Adrenal gland (tissue), 12 donors: ENCODE data around the gene ZFP42. TPM values are rescaled to one million over a fixed set of nuclear protein-coding genes. Genes with fewer than 3 reads are reported as not detected.
"Not testable (repeated sequence)": the region's sequence is repeated elsewhere in the genome, so short reads cannot be mapped to it uniquely, and the experiment has no call there.

Source experiments
- DNase-seq, 7 donors: peaks; one replicate each; pipeline ENCODE4 v3.0.0-alpha.2; 2019 to 2020
- H3K27ac ChIP-seq, 5 donors: fragments of 200-600 bp; sonication (generic) in 4 of 5; 1 replicate in 3 of 5; 2 replicates in 2 of 5; pipeline versions ENCODE4 v1.5.1 to v1.8.0; 2016 to 2020; ENCODE audit warnings: mild to moderate bottlenecking in 1 of 5
- H3K27me3 ChIP-seq: fragments of 200-600 bp; 2 replicates; pipeline ENCODE4 v1.8.0; 2021
- H3K36me3 ChIP-seq, 2 donors: fragments of 200-600 bp; replicated peaks in 1 of 2; 1 replicate in 1 of 2; 2 replicates in 1 of 2; pipeline versions ENCODE4 v1.5.1 to v1.8.0; 2018 to 2022
- H3K4me1 ChIP-seq, 2 donors: fragments of 200-600 bp; replicated peaks in 1 of 2; 1 replicate in 1 of 2; 2 replicates in 1 of 2; pipeline versions ENCODE4 v1.5.1 to v1.8.0; 2018 to 2021
- H3K4me3 ChIP-seq, 4 donors: fragments of 200-600 bp; sonication (generic) in 3 of 4; one replicate each; pipeline ENCODE4 v1.5.1; 2016 to 2018
- H3K9me3 ChIP-seq, 3 donors: fragments of 200-600 bp; sonication (generic) in 1 of 3; replicated peaks in 1 of 3; 1 replicate in 2 of 3; 2 replicates in 1 of 3; pipeline versions ENCODE4 v1.5.1 to v1.8.0; 2016 to 2021
- CTCF ChIP-seq, 6 experiments: fragments of 450-650 bp in 4 of 6; fragments of 200-600 bp in 2 of 6; sonication (generic) in 1 of 6; IDR thresholded peaks; 1 replicate in 5 of 6; 2 replicates in 1 of 6; pipeline versions ENCODE4 v1.5.1 to v1.8.0; 2016 to 2021; ENCODE audit warnings: antibody characterized with exemption in 6 of 6, mild to moderate bottlenecking in 2 of 6, moderate library complexity in 1 of 6
- POLR2A ChIP-seq, 2 donors: fragments of 450-650 bp; IDR thresholded peaks; one replicate each; pipeline ENCODE4 v1.6.1; 2017; ENCODE audit warnings: antibody characterized with exemption in 2 of 2, mild to moderate bottlenecking in 2 of 2, moderate library complexity in 1 of 2
- WGBS, 4 donors: extraction: QIAGEN DNeasy Blood & Tissue Kit in 2 of 4; methylation state at CpG; one replicate each; pipeline versions ENCODE4 v1.1.5 to v1.1.7; 2013 to 2017; 5-methylcytosine and 5-hydroxymethylcytosine counted together
- intact Hi-C, 2 donors: fragments of 100-400 bp; cut with DNase I; formaldehyde crosslinking; loops; one replicate each; pipeline versions ENCODE4 v1.14.1 to v1.15.0; 2022 to 2023
- polyA plus RNA-seq, 3 donors: library from polyadenylated mRNA; stranded (reverse); fragments of 200-250 nt in 2 of 3; fragments of 350-450 nt in 1 of 3; fragmentation: Illumina TruSeq in 1 of 3; extraction: RNeasy Lipid Tissue Mini Kit (QIAGEN cat#74804) in 1 of 3; gene quantifications; one replicate each; pipeline ENCODE4 v1.2.3, GENCODE V29; 2013 to 2014
- total RNA-seq, 9 donors: library from RNA; depleted of rRNA in 4 of 9; stranded (reverse); fragments of >200 nt in 4 of 9; fragments of 120-200 nt in 1 of 9; fragmentation: NEBNext Ultra II Directional in 1 of 9; extraction: Animal tissue kit (Norgen Biotek cat#: 25700) in 1 of 9; gene quantifications; one replicate each; pipeline versions ENCODE4 v1.1.0 to v1.2.4, GENCODE V29; 2013 to 2023
- donor health status: healthy with polysubstance abuse.
- donor health status: Bipolar disorder and iron deficiency.
- donor health status: DM: yes; HTN: yes; CAD: no.
- donor health status: DM: no; HTN: no; CAD: no.
- donor health status: DM: no; HTN: no; CAD: no.
- donor health status: DM: yes; HTN: yes; CAD: no.

The ZFP42 gene
- total and polyA plus RNA-seq, 12 donors: 0.06 to 0.08 TPM; not detected in 10

DNA sequence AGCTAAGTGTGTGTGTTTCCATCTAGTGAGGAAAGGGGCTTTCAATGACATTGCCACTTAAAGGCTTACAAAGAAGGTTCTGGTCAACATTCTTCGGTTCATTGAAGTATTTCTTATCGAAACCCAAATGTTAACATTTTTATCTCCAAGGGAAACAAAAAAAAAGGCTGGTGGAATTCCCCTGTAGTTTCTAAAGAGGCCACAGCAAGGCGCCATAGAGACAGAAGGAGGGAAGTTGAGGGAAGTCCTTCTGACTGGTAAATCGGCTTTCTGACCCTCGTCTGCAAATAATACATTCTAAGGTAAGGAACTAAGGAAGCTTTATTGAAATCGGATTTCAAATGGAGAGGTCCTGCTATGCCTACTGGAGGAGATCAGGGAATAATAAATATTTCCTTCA is 1.7 kb upstream of the ZFP42 start:
- no peaks in the 10 kb centered on the region for H3K27me3 ChIP-seq
- WGBS, 4 donors: 62 to 71% (median 67%) methylated on average over 6 of the region's 6 CpGs

GRCh38 chr4:187996502-187997177 is 1.1 kb downstream of the ZFP42 start:
- intact Hi-C loops: no loop called here
- DNase-seq: no peak
- Histone ChIP-seq H3K36me3 (no peaks in the 10 kb centered on the region), H3K4me3 (no peak overlapping the region), H3K9me3 (no peaks in the 10 kb centered on the region), H3K27ac (no peak overlapping the region), H3K4me1 (no peaks in the 10 kb centered on the region), H3K27me3 (no peaks in the 10 kb centered on the region)
- TF ChIP-seq POLR2A (IDR thresholded peaks at IDR 0.05) (no peak), CTCF (IDR thresholded peaks at IDR 0.05) (no peak)
- WGBS, 4 donors: 20 to 33% (median 25%) methylated on average over 25 to 34 of the region's 34 CpGs

More for the DNA sequence above, 1.7 kb upstream of the ZFP42 start:
- no peaks in the 10 kb centered on the region for H3K4me1 ChIP-seq
- peak in 1 of 7 donors; percentile 24 for DNase-seq
- peak in 1 of 6 experiments; percentile 18 for TF ChIP-seq CTCF (IDR thresholded peaks at IDR 0.05)
- TF ChIP-seq POLR2A (IDR thresholded peaks at IDR 0.05): no peak
- no peak overlapping the region for H3K27ac ChIP-seq
- H3K36me3 ChIP-seq: no peaks in the 10 kb centered on the region
- H3K9me3 ChIP-seq: no peaks in the 10 kb centered on the region
- intact Hi-C loops: no loop called here
- no peak overlapping the region for H3K4me3 ChIP-seq

DNA sequence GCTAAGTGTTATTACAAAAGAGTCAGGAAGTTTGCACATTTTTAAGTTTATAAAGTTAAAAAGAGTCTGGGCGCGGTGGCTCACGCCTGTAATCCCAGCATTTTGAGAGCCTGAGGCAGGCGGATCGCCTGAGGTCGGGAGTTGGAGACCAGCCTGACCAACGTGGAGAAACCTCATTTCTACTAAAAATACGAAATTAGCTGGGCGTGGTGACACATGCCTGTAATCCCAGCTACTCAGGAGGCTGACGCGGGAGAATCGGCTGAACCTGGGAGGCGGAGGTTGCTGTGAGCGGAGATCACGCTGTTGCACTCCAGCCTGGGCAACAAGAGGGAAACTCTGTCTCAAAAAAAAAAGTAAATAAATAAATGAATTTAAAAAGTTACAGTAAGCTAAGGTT is 2.4 kb downstream of the ZFP42 start:
- 85 to 89% (median 88%) methylated on average over 15 of the region's 15 CpGs for WGBS, 4 donors

GRCh38 chr4:187999406-187999932 is 3.9 kb downstream of the ZFP42 start:
- DNase-seq: no peak
- Histone ChIP-seq H3K4me3 (no peak overlapping the region), H3K9me3 (no peaks in the 10 kb centered on the region), H3K27me3 (no peaks in the 10 kb centered on the region), H3K27ac (no peak overlapping the region), H3K4me1 (no peaks in the 10 kb centered on the region), H3K36me3 (no peaks in the 10 kb centered on the region)
- WGBS, 4 donors: 74 to 84% (median 83%) methylated on average over 2 of the region's 2 CpGs
- TF ChIP-seq CTCF (IDR thresholded peaks at IDR 0.05): no peak
- TF ChIP-seq POLR2A (IDR thresholded peaks at IDR 0.05): no peak
- intact Hi-C loops: no loop called here

More for the DNA sequence above, 2.4 kb downstream of the ZFP42 start:
- H3K4me1 ChIP-seq, H3K36me3 ChIP-seq, DNase-seq, H3K9me3 ChIP-seq, H3K4me3 ChIP-seq, H3K27ac ChIP-seq, intact Hi-C loops, H3K27me3 ChIP-seq: not testable (repeated sequence)

GRCh38 chr4:188002323-188002722 is 6.8 kb downstream of the ZFP42 start:
- Histone ChIP-seq H3K4me3 (no peak overlapping the region), H3K36me3 (no peaks in the 10 kb centered on the region), H3K4me1 (no peaks in the 10 kb centered on the region), H3K27ac (no peak overlapping the region), H3K27me3 (no peaks in the 10 kb centered on the region), H3K9me3 (no peaks in the 10 kb centered on the region)
- no peak for DNase-seq
- WGBS, 4 donors: 58 to 66% (median 62%) methylated on average over 2 of the region's 2 CpGs
- intact Hi-C loops: no loop called here
- no peak for TF ChIP-seq CTCF (IDR thresholded peaks at IDR 0.05)
- TF ChIP-seq POLR2A (IDR thresholded peaks at IDR 0.05): no peak
